ENCODE measurements around the gene PGLYRP1. TPM values are rescaled to one million over a fixed set of nuclear protein-coding genes. Genes with fewer than 3 reads are reported as not detected.

PGLYRP1 gene
- total and polyA plus RNA-seq, 2 experiments from 2014 or later, result not detected

DNA sequence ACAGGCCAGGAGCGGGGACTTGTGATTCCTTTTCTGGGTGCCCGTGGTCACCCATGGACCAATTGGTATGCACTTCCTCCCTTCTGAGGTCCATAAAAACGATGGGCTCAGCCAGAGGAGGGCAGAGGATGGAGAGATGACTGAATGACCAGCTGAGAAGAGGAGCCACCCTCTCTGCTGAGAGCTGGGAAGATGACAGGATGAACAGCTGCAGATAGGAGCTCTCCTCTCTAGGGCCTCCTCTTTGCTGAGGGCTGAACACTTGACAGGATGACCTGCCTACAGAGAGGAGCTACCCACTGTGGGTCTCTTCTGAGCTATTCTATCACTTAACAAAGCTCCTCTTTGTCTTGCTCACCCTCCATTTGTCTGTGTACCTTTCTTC, 13.9 kb upstream of the PGLYRP1 start:
- WGBS, 2 experiments (ENCODE audit: low coverage in 1 of 2, low lambda C conversion rate in 2 of 2, missing lambda C conversion rate in 2 of 2), result 60 to 62% methylated on average over 3 of the region's 3 CpGs
- TF ChIP-seq EZH2phosphoT487 (IDR thresholded peaks at IDR 0.05; ENCODE audit: insufficient read depth, low read depth) (no peak), EZH2 (IDR thresholded peaks at IDR 0.05; ENCODE audit: insufficient read depth, poor library complexity, severe bottlenecking) (no peak)
- Histone ChIP-seq H3F3A (ENCODE audit: insufficient read depth) (no peaks in the 10 kb centered on the region), H3K27ac (no peak overlapping the region), H3K79me2 (ENCODE audit: insufficient read depth) (no peaks in the 10 kb centered on the region), H3K4me1 (ENCODE audit: insufficient read depth) (no peaks in the 10 kb centered on the region), H3K4me3 (no peak overlapping the region), H4K20me1 (ENCODE audit: insufficient read depth) (no peaks in the 10 kb centered on the region), H2AFZ (no peak overlapping the region), H3K27me3 (replicated peaks; ENCODE audit: insufficient read depth) (peaks cover 42% of the 10 kb centered on the region), H3K9me3 (ENCODE audit: low read depth) (no peaks in the 10 kb centered on the region), H3K4me2 (ENCODE audit: unreplicated experiment) (no peak overlapping the region), H3K9me2 (ENCODE audit: insufficient read depth) (no peaks in the 10 kb centered on the region), H3K9ac (no peak overlapping the region), H3K36me3 (ENCODE audit: low read depth) (no peaks in the 10 kb centered on the region)
- DNase-seq, result no peak
- in situ Hi-C loops (cut with MboI), result no loop called here

DNA sequence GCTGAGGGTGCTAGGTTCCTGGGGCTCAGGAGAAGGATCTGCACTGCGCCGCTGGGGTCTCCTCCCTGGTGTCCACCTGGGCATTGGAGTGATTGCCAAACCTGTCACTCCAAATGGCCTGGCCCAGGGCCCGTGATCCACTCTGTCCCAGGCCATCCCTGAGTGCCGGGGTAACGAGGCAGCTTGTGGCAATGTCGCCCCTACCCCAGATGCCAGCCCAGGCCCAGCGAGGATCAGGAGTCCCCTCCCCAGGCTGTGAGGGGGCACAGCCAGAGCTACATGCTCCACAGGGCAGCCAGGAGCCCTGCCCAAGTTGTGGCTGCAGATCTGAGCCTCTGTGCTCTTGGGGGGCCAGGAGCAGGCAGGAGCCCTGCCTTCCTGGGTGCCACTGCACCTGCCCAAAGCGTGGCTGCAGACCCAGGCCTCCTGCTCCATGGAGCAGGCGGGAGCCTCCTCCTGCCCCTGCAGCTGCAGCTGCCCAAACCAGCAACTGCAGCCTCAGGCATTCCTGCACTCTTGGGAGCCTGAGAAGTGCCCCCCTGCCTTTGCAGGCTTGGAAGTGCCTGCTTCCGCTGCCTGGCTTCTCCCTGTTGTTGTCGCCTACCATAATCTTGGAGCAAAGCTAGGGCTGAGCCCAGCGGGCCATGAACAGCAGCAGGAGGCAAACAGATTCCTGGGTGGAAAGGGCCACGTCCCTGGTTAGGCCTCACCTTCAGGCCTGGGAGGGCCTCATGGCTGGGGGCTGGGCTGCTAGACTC, 13.3 kb upstream of the PGLYRP1 start:
- Histone ChIP-seq H3K79me2 (ENCODE audit: insufficient read depth) (no peaks in the 10 kb centered on the region), H3K4me3 (no peak overlapping the region), H3K4me1 (ENCODE audit: insufficient read depth) (no peaks in the 10 kb centered on the region), H3K9me2 (ENCODE audit: insufficient read depth) (no peaks in the 10 kb centered on the region), H3K9ac (no peak overlapping the region), H3K4me2 (ENCODE audit: unreplicated experiment) (no peak overlapping the region), H3K27ac (no peak overlapping the region), H3K36me3 (ENCODE audit: low read depth) (no peaks in the 10 kb centered on the region), H4K20me1 (ENCODE audit: insufficient read depth) (no peaks in the 10 kb centered on the region), H3K27me3 (replicated peaks; ENCODE audit: insufficient read depth) (peaks cover 38% of the 10 kb centered on the region), H2AFZ (no peak overlapping the region), H3K9me3 (ENCODE audit: low read depth) (no peaks in the 10 kb centered on the region), H3F3A (ENCODE audit: insufficient read depth) (no peaks in the 10 kb centered on the region)
- WGBS, 2 experiments (ENCODE audit: low coverage in 1 of 2, low lambda C conversion rate in 2 of 2, missing lambda C conversion rate in 2 of 2), result 66 to 71% methylated on average over 11 to 12 of the region's 13 CpGs
- no peak for TF ChIP-seq EZH2phosphoT487 (IDR thresholded peaks at IDR 0.05; ENCODE audit: insufficient read depth, low read depth)
- no peak for TF ChIP-seq EZH2 (IDR thresholded peaks at IDR 0.05; ENCODE audit: insufficient read depth, poor library complexity, severe bottlenecking)
- DNase-seq, result no peak
- in situ Hi-C loops (cut with MboI), result no loop called here

GRCh38 chr19:46035546-46035945, 12.7 kb upstream of the PGLYRP1 start:
- Histone ChIP-seq H3K79me2 (ENCODE audit: insufficient read depth) (no peaks in the 10 kb centered on the region), H3K36me3 (ENCODE audit: low read depth) (no peaks in the 10 kb centered on the region), H4K20me1 (ENCODE audit: insufficient read depth) (no peaks in the 10 kb centered on the region), H3K4me3 (no peak overlapping the region), H3K27me3 (replicated peaks; ENCODE audit: insufficient read depth) (peaks cover 34% of the 10 kb centered on the region), H2AFZ (no peak overlapping the region), H3K4me2 (ENCODE audit: unreplicated experiment) (no peak overlapping the region), H3K9ac (no peak overlapping the region), H3K4me1 (ENCODE audit: insufficient read depth) (no peaks in the 10 kb centered on the region), H3K27ac (no peak overlapping the region), H3F3A (ENCODE audit: insufficient read depth) (no peaks in the 10 kb centered on the region), H3K9me2 (ENCODE audit: insufficient read depth) (no peaks in the 10 kb centered on the region), H3K9me3 (ENCODE audit: low read depth) (no peaks in the 10 kb centered on the region)
- TF ChIP-seq EZH2phosphoT487 (IDR thresholded peaks at IDR 0.05; ENCODE audit: insufficient read depth, low read depth) (no peak), EZH2 (IDR thresholded peaks at IDR 0.05; ENCODE audit: insufficient read depth, poor library complexity, severe bottlenecking) (no peak)
- in situ Hi-C loops (cut with MboI), result no loop called here
- WGBS, 2 experiments (ENCODE audit: low coverage in 1 of 2, low lambda C conversion rate in 2 of 2, missing lambda C conversion rate in 2 of 2), result 52 to 56% methylated on average over 6 of the region's 6 CpGs
- no peak for DNase-seq

GRCh38 chr19:46033401-46033800, 10.5 kb upstream of the PGLYRP1 start:
- H3K9ac ChIP-seq, result no peak overlapping the region
- no peaks in the 10 kb centered on the region for H3K79me2 ChIP-seq (ENCODE audit: insufficient read depth)
- H3K9me3 ChIP-seq (ENCODE audit: low read depth), result no peaks in the 10 kb centered on the region
- H4K20me1 ChIP-seq (ENCODE audit: insufficient read depth), result no peaks in the 10 kb centered on the region
- TF ChIP-seq EZH2 (IDR thresholded peaks at IDR 0.05; ENCODE audit: insufficient read depth, poor library complexity, severe bottlenecking) (no peak), EZH2phosphoT487 (IDR thresholded peaks at IDR 0.05; ENCODE audit: insufficient read depth, low read depth) (no peak)
- H3K4me3 ChIP-seq, result no peak overlapping the region
- H3K27ac ChIP-seq, result no peak overlapping the region
- H2AFZ ChIP-seq, result no peak overlapping the region
- peaks cover 29% of the 10 kb centered on the region for H3K27me3 ChIP-seq (replicated peaks; ENCODE audit: insufficient read depth)
- no peaks in the 10 kb centered on the region for H3K36me3 ChIP-seq (ENCODE audit: low read depth)
- no peaks in the 10 kb centered on the region for H3F3A ChIP-seq (ENCODE audit: insufficient read depth)
- in situ Hi-C loops (cut with MboI), result no loop called here
- H3K4me1 ChIP-seq (ENCODE audit: insufficient read depth), result no peaks in the 10 kb centered on the region
- WGBS, 2 experiments (ENCODE audit: low coverage in 1 of 2, low lambda C conversion rate in 2 of 2, missing lambda C conversion rate in 2 of 2), result 85 to 94% methylated on average over 10 to 11 of the region's 11 CpGs
- no peak for DNase-seq
- H3K4me2 ChIP-seq (ENCODE audit: unreplicated experiment), result no peak overlapping the region
- no peaks in the 10 kb centered on the region for H3K9me2 ChIP-seq (ENCODE audit: insufficient read depth)

Measured in GM23248 (cell line).